GM12875 (cell line): ENCODE data around the gene IER2.
A peak's percentile ranks its signal among the peaks of the same experiment; 100 is the strongest.

Source experiments
- H3K4me3 ChIP-seq: one replicate; pipeline ENCODE4 v1.5.1; 2011; ENCODE audit warnings: low read depth, low read length, control low read depth
- TF ChIP-seq, protein P1 (sequence below): IDR thresholded peaks from 2 replicates; pipeline ENCODE4 v1.5.1; 2011; ENCODE audit warnings: low read depth, mild to moderate bottlenecking, control low read depth, inconsistent platforms, low read length, moderate library complexity, borderline replicate concordance; ENCODE audit not compliant: insufficient read depth

The IER2 gene

DNA sequence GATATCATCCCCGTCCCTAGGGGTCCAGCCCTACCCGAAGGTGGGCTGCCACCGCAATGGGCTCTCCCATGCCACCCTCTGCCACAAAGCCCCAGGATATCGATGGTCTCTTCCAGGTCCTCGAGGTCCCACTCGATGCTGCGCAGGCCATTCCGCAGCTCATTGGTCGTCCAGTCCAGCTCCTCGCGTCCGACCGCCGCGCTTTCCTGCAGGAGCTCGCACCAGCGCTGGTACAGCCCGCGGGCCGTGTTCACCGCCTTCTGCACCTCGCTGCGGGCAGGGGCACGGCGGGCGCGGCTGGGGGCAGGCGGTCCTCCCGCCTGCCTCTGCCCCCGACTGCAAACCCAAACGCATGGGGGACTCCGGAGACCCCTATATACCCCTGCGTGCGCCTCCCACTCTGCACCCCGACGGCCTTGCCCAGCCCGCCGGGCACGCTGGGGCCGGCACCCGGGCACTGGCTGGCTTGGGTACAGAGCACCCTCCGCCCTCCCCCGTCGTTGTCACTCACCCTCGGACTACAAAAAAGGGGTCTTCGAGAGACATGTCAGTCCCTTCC is 504 bp upstream of the IER2 start:
- peak overlapping the region; percentile 89 for H3K4me3 ChIP-seq
- TF ChIP-seq, protein P1, sequence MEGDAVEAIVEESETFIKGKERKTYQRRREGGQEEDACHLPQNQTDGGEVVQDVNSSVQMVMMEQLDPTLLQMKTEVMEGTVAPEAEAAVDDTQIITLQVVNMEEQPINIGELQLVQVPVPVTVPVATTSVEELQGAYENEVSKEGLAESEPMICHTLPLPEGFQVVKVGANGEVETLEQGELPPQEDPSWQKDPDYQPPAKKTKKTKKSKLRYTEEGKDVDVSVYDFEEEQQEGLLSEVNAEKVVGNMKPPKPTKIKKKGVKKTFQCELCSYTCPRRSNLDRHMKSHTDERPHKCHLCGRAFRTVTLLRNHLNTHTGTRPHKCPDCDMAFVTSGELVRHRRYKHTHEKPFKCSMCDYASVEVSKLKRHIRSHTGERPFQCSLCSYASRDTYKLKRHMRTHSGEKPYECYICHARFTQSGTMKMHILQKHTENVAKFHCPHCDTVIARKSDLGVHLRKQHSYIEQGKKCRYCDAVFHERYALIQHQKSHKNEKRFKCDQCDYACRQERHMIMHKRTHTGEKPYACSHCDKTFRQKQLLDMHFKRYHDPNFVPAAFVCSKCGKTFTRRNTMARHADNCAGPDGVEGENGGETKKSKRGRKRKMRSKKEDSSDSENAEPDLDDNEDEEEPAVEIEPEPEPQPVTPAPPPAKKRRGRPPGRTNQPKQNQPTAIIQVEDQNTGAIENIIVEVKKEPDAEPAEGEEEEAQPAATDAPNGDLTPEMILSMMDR: no peak

DNA sequence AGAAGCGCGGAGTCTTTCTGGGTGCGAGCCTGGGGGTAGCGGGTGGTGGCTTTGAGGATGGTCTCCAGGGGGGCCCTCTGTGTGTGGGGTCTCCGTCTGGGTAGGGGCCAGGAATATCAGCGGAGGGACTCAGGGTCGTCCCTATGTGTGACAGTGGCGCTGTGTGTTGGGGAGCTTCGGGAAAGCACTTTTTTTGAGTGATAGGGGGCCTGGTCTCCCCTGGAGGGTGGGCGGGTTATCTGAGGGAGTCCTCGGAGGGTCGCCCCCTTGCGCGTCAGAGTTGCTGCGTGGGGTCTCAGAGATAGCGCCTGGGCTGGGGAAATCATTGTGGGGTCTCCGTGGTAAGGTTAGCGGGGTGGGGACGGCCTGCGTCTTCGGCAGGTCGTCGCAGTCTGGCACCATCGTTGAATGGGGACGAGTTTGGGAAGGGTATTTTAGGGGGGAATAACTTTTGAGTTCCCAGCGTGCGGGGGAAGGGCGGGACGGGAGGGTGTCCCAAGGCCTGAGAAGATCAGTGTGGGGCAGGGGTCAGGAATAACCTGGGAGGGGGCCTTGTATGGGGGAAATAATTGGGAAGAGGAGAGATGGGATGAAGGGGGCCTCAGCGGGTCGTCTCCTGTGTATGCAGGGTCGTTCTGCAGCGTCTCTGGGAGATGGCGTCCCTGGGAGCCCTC is 857 bp downstream of the IER2 start:
- peak overlapping the region; percentile 89 for H3K4me3 ChIP-seq
- TF ChIP-seq, protein P1: no peak

GRCh38 chr19:13151605-13152355 is 1.6 kb downstream of the IER2 start:
- H3K4me3 ChIP-seq: peak overlapping the region; percentile 100
- TF ChIP-seq, protein P1: no peak

GRCh38 chr19:13152356-13152973 is 2.3 kb downstream of the IER2 start:
- TF ChIP-seq, protein P1: no peak
- H3K4me3 ChIP-seq: peak overlapping the region; percentile 100

- peak overlapping the region; percentile 100 for H3K4me3 ChIP-seq
- TF ChIP-seq, protein P1: peak; percentile 4; the same call in 1 of the 2 replicates
Observed at GRCh38 chr19:13152974-13153568, 2.9 kb downstream of the IER2 start.

GRCh38 chr19:13153569-13154240 is 3.5 kb downstream of the IER2 start:
- H3K4me3 ChIP-seq: peak overlapping the region; percentile 100
- TF ChIP-seq, protein P1: no peak; the same call in 1 of the 2 replicates
